Esophagus (tissue), 2 donors: ENCODE data around the gene SPNS2. TPM values are rescaled to one million over a fixed set of nuclear protein-coding genes. Genes with fewer than 3 reads are reported as not detected.
"Not testable (repeated sequence)": the region's sequence is repeated elsewhere in the genome, so short reads cannot be mapped to it uniquely, and the experiment has no call there.

Source experiments
- H3K27ac ChIP-seq, 2 donors: one replicate each; pipeline ENCODE4 v1.5.1; 2013; ENCODE audit warnings: low read depth in 2 of 2, mild to moderate bottlenecking in 2 of 2, inconsistent platforms in 1 of 2, low read length in 1 of 2, moderate library complexity in 1 of 2
- H3K27me3 ChIP-seq, 2 donors: one replicate each; pipeline ENCODE4 v1.6.1; 2013; ENCODE audit warnings: low read length in 2 of 2, control low read depth in 1 of 2, mild to moderate bottlenecking in 1 of 2; ENCODE audit not compliant: insufficient read depth in 2 of 2, control insufficient read depth in 1 of 2
- H3K36me3 ChIP-seq, 2 donors: one replicate each; pipeline ENCODE4 v1.6.1; 2013; ENCODE audit warnings: low read length in 1 of 2; ENCODE audit not compliant: control insufficient read depth in 2 of 2, insufficient read depth in 2 of 2
- H3K4me1 ChIP-seq, 2 donors: one replicate each; pipeline ENCODE4 v1.6.1; 2013; ENCODE audit warnings: low read length in 1 of 2; ENCODE audit not compliant: control insufficient read depth in 2 of 2, insufficient read depth in 2 of 2
- H3K4me3 ChIP-seq, 2 donors: one replicate each; pipeline ENCODE4 v1.5.1; 2013; ENCODE audit warnings: low read length in 2 of 2, mild to moderate bottlenecking in 2 of 2, low read depth in 1 of 2, moderate library complexity in 1 of 2
- H3K9me3 ChIP-seq, 2 donors: one replicate each; pipeline ENCODE4 v1.6.1; 2013; ENCODE audit warnings: mild to moderate bottlenecking in 2 of 2, low read depth in 1 of 2, low read length in 1 of 2, moderate library complexity in 1 of 2; ENCODE audit not compliant: control insufficient read depth in 2 of 2, insufficient read depth in 1 of 2
- WGBS, 2 donors: extraction: QIAGEN DNeasy Blood & Tissue Kit; methylation state at CpG; one replicate each; pipeline ENCODE4 v1.1.7; 2013; 5-methylcytosine and 5-hydroxymethylcytosine counted together
- polyA plus RNA-seq, 2 donors: library from polyadenylated mRNA; stranded (reverse); fragments of 200-250 nt; gene quantifications; one replicate each; pipeline ENCODE4 v1.2.3, GENCODE V29; 2013
- donor health status: healthy with polysubstance abuse.
- donor health status: Bipolar disorder and iron deficiency.

The SPNS2 gene
- polyA plus RNA-seq, 2 donors, result 95.3 to 238 TPM

- 72 to 75% methylated on average over 4 of the region's 4 CpGs for WGBS, 2 donors
- Histone ChIP-seq H3K36me3 (no peaks in the 10 kb centered on the region), H3K27me3 (no peaks in the 10 kb centered on the region), H3K4me3 (no peak overlapping the region), H3K9me3 (no peaks in the 10 kb centered on the region), H3K4me1 (no peaks in the 10 kb centered on the region), H3K27ac (no peak overlapping the region)
Measured at GRCh38 chr17:4573115-4573514, 74.4 kb downstream of the SPNS2 start.

DNA sequence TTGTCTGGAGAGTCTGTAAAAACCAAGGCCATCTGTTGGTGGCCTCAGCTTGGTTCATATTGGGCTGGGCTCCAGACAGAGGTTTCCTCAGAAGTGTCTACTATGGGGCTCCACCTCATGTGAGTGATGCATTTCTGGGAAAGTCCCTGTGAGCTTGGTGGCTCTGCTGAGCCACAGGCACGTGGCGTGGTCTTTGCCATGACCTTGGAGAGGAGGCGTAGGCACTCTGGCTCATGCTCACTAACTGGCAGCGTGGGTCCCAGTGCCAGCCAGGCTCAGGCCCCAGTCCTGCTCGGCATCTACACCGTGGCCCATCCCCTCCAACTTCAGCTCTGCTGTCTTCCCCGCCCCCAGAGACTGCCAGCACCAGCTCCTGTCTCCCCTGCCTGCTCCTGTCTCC, 75.0 kb downstream of the SPNS2 start:
- Histone ChIP-seq H3K4me1 (no peaks in the 10 kb centered on the region), H3K27me3 (no peaks in the 10 kb centered on the region), H3K27ac (no peak overlapping the region), H3K4me3 (no peak overlapping the region), H3K36me3 (no peaks in the 10 kb centered on the region), H3K9me3 (no peaks in the 10 kb centered on the region)
- WGBS, 2 donors, result 39 to 51% methylated on average over 7 of the region's 7 CpGs

DNA sequence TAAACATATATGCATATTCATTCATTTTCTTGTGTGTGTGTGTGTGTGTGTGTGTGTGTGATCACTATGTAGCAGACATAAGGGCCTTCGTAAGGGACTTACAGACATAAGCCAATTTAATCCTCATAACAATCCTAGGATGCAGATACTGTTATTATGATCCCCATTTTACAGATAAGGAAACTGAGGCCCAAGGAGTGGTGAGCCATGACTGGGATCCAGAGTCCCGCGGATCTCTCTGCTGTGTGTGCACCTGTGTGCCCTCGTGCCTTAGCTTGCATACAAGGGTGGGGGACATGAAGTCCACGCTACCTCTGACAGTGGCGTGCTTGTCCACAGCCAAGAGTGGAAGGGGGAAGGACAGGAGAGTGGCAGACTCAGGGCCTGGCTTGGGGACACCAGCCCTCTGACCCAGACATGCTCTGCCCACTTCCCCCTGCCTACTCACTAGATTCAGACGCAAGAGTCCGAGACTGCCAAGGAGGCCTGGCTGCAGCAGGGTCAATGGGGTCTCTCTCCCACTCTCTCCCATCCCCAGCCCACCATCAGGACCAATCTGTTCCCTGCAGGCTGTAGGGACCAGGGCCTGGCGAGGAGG, 75.9 kb downstream of the SPNS2 start:
- Histone ChIP-seq H3K4me1 (no peaks in the 10 kb centered on the region), H3K27ac (no peak overlapping the region), H3K36me3 (no peaks in the 10 kb centered on the region), H3K27me3 (no peaks in the 10 kb centered on the region), H3K4me3 (no peak overlapping the region), H3K9me3 (no peaks in the 10 kb centered on the region)
- 93 to 97% methylated on average over 9 of the region's 9 CpGs for WGBS, 2 donors

DNA sequence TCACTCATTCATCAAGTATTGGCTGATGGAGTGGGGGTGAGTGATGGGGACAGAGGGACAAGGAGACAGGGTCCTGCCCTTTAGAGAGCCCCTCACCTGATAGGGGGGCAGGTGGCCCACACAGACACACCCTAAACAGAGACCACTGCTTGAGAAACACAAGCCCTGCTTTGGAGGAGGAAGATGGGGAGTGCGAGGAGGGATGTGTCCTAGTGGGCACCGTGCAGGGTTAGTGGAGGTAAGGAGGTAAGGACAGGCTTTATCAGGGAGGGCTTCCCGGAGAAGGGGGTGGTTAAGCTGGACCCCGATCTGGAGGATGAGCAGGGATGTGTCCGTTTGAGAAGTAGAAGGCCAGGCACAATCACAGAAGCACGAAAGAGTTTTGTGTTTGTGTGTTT, 77.5 kb downstream of the SPNS2 start:
- no peaks in the 10 kb centered on the region for H3K36me3 ChIP-seq
- WGBS, 2 donors, result 78 to 79% methylated on average over 6 of the region's 6 CpGs
- no peak overlapping the region for H3K27ac ChIP-seq
- H3K4me3 ChIP-seq, result no peak overlapping the region
- H3K4me1 ChIP-seq, result no peaks in the 10 kb centered on the region
- H3K9me3 ChIP-seq, result no peaks in the 10 kb centered on the region
- no peaks in the 10 kb centered on the region for H3K27me3 ChIP-seq

DNA sequence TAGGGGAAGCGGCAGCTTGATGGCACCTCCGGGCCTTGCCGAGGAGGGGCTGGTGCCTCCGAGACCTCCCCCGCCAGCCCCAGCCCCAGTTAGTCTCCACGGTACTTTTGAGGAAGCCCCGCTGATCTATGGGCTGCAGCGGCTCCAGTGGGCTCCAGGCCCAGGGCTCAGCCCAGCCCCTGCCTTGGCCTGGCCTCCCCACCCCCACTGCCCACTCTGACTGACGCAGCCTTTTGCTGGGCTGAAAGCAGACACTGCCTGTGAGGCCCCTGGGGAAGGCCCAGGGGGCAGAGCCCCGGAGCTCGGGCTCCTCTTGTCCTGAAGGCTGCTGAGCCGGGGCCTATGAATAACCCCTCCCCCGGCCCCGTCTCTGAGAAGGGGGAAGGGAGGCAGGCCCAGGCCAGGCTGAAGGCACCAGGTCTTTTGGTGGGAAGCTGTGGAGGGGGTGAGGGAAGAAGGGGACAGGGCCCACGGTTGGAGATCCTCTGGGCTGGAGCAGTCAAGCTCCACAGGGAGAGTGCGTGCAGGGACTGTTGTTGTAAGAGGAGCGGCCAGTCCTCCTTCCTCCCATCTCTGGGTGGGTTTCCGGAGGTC, 78.1 kb downstream of the SPNS2 start:
- Histone ChIP-seq H3K4me1 (no peaks in the 10 kb centered on the region), H3K27ac (no peak overlapping the region), H3K4me3 (no peak overlapping the region), H3K9me3 (no peaks in the 10 kb centered on the region), H3K36me3 (no peaks in the 10 kb centered on the region), H3K27me3 (no peaks in the 10 kb centered on the region)
- WGBS, 2 donors, result 73 to 78% methylated on average over 17 to 18 of the region's 18 CpGs

- WGBS, 2 donors, result 86 to 88% methylated on average over 8 of the region's 8 CpGs
- Histone ChIP-seq H3K27me3 (no peaks in the 10 kb centered on the region), H3K4me3 (no peak overlapping the region), H3K9me3 (no peaks in the 10 kb centered on the region), H3K36me3 (no peaks in the 10 kb centered on the region), H3K27ac (no peak overlapping the region), H3K4me1 (no peaks in the 10 kb centered on the region)
Measured at GRCh38 chr17:4577386-4577993, 78.8 kb downstream of the SPNS2 start.

DNA sequence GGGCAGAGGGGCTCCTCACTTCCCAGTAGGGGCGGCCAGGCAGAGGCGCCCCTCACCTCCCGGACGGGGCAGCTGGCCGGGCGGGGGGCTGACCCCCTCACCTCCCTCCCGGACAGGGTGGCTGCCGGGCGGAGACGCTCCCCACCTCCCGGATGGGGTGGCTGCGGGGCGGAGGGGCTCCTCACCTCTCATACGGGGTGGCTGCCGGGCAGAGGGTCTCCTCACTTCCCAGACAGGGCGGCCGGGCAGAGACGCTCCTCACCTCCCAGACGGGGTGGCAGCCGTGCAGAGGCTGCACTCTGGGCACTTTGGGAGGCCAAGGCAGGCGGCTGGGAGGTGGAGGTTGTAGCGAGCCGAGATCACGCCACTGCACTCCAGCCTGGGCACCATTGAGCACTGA, 79.7 kb downstream of the SPNS2 start:
- not testable (repeated sequence) for H3K9me3 ChIP-seq, H3K27me3 ChIP-seq, H3K4me3 ChIP-seq, H3K36me3 ChIP-seq, H3K27ac ChIP-seq, H3K4me1 ChIP-seq
- WGBS, 2 donors, result 94 to 96% methylated on average over 15 to 24 of the region's 24 CpGs

DNA sequence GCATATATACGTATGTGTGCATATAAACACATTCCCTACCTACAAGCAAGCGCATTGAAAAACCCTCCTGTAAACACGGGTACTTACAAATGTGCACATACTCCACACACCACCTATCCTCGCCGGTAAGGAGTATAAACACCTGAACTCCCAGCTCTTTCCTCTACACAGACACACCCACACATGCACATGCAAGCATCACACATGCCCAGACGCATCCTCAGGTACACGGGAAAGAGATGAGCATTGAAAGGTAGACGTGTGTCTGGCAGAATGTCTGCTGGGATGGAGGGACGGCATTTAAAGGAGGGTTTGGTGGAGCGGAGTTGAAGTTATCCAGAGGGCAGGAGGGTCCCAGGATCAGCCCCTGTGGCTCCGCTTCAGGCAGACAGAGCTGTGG, 81.0 kb downstream of the SPNS2 start:
- Histone ChIP-seq H3K36me3 (no peaks in the 10 kb centered on the region), H3K27ac (no peak overlapping the region), H3K27me3 (no peaks in the 10 kb centered on the region), H3K4me3 (no peak overlapping the region), H3K9me3 (no peaks in the 10 kb centered on the region), H3K4me1 (peaks cover 5% of the 10 kb centered on the region in 2 donors)
- WGBS, 2 donors, result 72 to 76% methylated on average over 11 of the region's 11 CpGs

DNA sequence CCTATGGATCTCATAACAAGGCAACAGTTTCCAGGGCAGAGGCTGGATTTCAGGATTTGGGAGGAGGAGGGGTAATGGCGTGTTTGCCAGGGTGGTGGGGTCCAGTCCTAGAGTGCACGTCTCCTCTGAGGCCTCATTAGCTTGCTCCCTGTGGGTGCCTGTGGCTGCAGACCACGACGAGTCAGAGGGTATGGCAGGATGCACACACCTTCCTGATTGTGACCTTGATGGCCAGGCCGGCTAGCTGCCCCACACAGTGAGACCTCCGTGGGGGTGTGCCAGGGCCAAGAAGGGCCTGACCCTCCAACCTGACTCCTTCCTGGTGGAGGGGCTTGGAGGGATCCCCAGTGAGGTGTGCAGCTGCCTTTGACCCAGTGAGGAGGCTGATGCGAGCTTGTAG, 81.6 kb downstream of the SPNS2 start:
- 57 to 65% methylated on average over 7 of the region's 7 CpGs for WGBS, 2 donors
- H3K4me1 ChIP-seq, result peaks cover 5% of the 10 kb centered on the region in 2 donors
- no peaks in the 10 kb centered on the region for H3K9me3 ChIP-seq
- H3K27ac ChIP-seq, result no peak overlapping the region
- H3K36me3 ChIP-seq, result no peaks in the 10 kb centered on the region
- peaks cover 0 to 3% of the 10 kb centered on the region in 2 donors for H3K27me3 ChIP-seq
- no peak overlapping the region for H3K4me3 ChIP-seq

GRCh38 chr17:4582101-4582501, 83.4 kb downstream of the SPNS2 start:
- Histone ChIP-seq H3K27me3 (peaks cover 0 to 3% of the 10 kb centered on the region in 2 donors), H3K27ac (no peak overlapping the region), H3K36me3 (no peaks in the 10 kb centered on the region), H3K9me3 (no peaks in the 10 kb centered on the region), H3K4me3 (no peak overlapping the region), H3K4me1 (peaks cover 5% of the 10 kb centered on the region in 2 donors)
- WGBS, 2 donors, result 55 to 62% methylated on average over 7 of the region's 7 CpGs
